SK-N-SH (cell line): ENCODE results near the gene SNTG2. TPM values are rescaled to one million over a fixed set of nuclear protein-coding genes. Genes with fewer than 3 reads are reported as not detected.

ENCODE experiments used
- CTCF ChIA-PET: fragments of 300-600, 350-600 bp; formaldehyde crosslinking; extraction: SDS; loops from one replicate; lab custom pipeline; 2021; lab: Yijun Ruan, JAX
- POLR2A ChIA-PET: fragments of 350-600 bp; sonication (Branson Sonifier 250); formaldehyde crosslinking; extraction: SDS; loops from one replicate; lab custom pipeline; 2020; ENCODE audit warnings: antibody characterized with exemption, inconsistent platforms; lab: Yijun Ruan, JAX
- DNase-seq: peaks from one replicate; pipeline ENCODE4 v3.0.0; 2012
- H2AFZ ChIP-seq: fragments of 200-600 bp; sonication (generic); 2 replicates; pipeline ENCODE4 v1.8.1; 2016; ENCODE audit warnings: antibody characterized with exemption, mild to moderate bottlenecking, low read depth
- H3F3A ChIP-seq: fragments of 200-600 bp; sonication (generic); replicated peaks from 2 replicates; pipeline ENCODE3; 2016; ENCODE audit warnings: antibody characterized with exemption, mild to moderate bottlenecking; ENCODE audit not compliant: insufficient read depth
- H3K27ac ChIP-seq, 2 experiments: fragments of 200-500 bp in 1 of 2; fragments of 200-600 bp in 1 of 2; sonication (Bioruptor generic) in 1 of 2; sonication (generic), shearing (Covaris generic) in 1 of 2; 2 replicates each; pipeline versions ENCODE4 v1.5.1 to v1.6.1; 2014 to 2016; ENCODE audit warnings: low read depth in 2 of 2, inconsistent platforms in 1 of 2, low read length in 1 of 2, mild to moderate bottlenecking in 1 of 2, mixed read lengths in 1 of 2
- H3K27me3 ChIP-seq: fragments of 200-600 bp; sonication (generic), shearing (Covaris generic); 2 replicates; pipeline ENCODE4 v1.6.1; 2016; ENCODE audit warnings: mixed run types; ENCODE audit not compliant: insufficient read depth
- H3K36me3 ChIP-seq, 2 experiments: fragments of 200-500 bp in 1 of 2; fragments of 200-600 bp in 1 of 2; sonication (Bioruptor generic) in 1 of 2; sonication (generic) in 1 of 2; replicated peaks in 1 of 2; 2 replicates each; pipeline versions ENCODE3 to v1.5.1; 2014 to 2016; ENCODE audit warnings: low read length in 1 of 2, mild to moderate bottlenecking in 1 of 2; ENCODE audit not compliant: insufficient read depth in 2 of 2, control insufficient read depth in 1 of 2
- H3K4me1 ChIP-seq, 2 experiments: fragments of 200-500 bp in 1 of 2; fragments of 200-600 bp in 1 of 2; sonication (Bioruptor generic) in 1 of 2; sonication (generic), shearing (Covaris generic) in 1 of 2; 2 replicates each; pipeline versions ENCODE4 v1.5.1 to v1.6.1; 2014 to 2016; ENCODE audit warnings: low read depth in 1 of 2, low read length in 1 of 2, mixed run types in 1 of 2; ENCODE audit not compliant: insufficient read depth in 2 of 2, control insufficient read depth in 1 of 2
- H3K4me2 ChIP-seq: fragments of 200-600 bp; sonication (generic), shearing (Covaris generic); 2 replicates; pipeline ENCODE4 v1.6.1; 2017; ENCODE audit warnings: mixed run types
- H3K4me3 ChIP-seq, 2 experiments: fragments of 200-500 bp in 1 of 2; fragments of 200-600 bp in 1 of 2; sonication (Bioruptor generic) in 1 of 2; sonication (generic), shearing (Covaris generic) in 1 of 2; 2 replicates each; pipeline versions ENCODE4 v1.5.1 to v1.8.1; 2014 to 2016; ENCODE audit warnings: low read depth in 2 of 2, inconsistent platforms in 1 of 2, low read length in 1 of 2, mild to moderate bottlenecking in 1 of 2, mixed read lengths in 1 of 2, moderate library complexity in 1 of 2
- H3K79me2 ChIP-seq: fragments of 200-600 bp; sonication (generic); 2 replicates; pipeline ENCODE4 v1.8.1; 2017; ENCODE audit warnings: mild to moderate bottlenecking; ENCODE audit not compliant: insufficient read depth
- H3K9ac ChIP-seq: fragments of 200-600 bp; sonication (generic); 2 replicates; pipeline ENCODE4 v1.6.1; 2017; ENCODE audit warnings: mixed run types
- H3K9me2 ChIP-seq: fragments of 200-600 bp; sonication (generic); 2 replicates; pipeline ENCODE4 v1.6.1; 2017; ENCODE audit warnings: mixed run types
- H3K9me3 ChIP-seq: fragments of 200-600 bp; sonication (generic); 2 replicates; pipeline ENCODE4 v1.6.1; 2017; ENCODE audit warnings: mixed run types, mild to moderate bottlenecking, moderate library complexity
- H4K20me1 ChIP-seq: fragments of 200-600 bp; sonication (generic); 2 replicates; pipeline ENCODE4 v1.6.1; 2017; ENCODE audit warnings: mild to moderate bottlenecking, mixed run types; ENCODE audit not compliant: insufficient read depth
- EP300 ChIP-seq, 2 experiments: IDR thresholded peaks; 2 replicates each; pipeline versions ENCODE4 v1.4.0 to v1.6.1; 2012; ENCODE audit warnings: borderline replicate concordance in 1 of 2, low read depth in 1 of 2, low read length in 1 of 2
- EZH2phosphoT487 ChIP-seq: fragments of 200-600 bp; sonication (generic); IDR thresholded peaks from 2 replicates; pipeline ENCODE4 v1.6.1; 2017; ENCODE audit warnings: low read depth, mixed run types, mild to moderate bottlenecking, antibody characterized with exemption, moderate library complexity, borderline replicate concordance
- FOXM1 ChIP-seq: IDR thresholded peaks from 2 replicates; pipeline ENCODE4 v1.4.0; 2012; ENCODE audit warnings: low read depth, mild to moderate bottlenecking
- JUND ChIP-seq: IDR thresholded peaks from 2 replicates; pipeline ENCODE4 v1.4.0; 2012
- NFIC ChIP-seq: IDR thresholded peaks from 2 replicates; pipeline ENCODE4 v1.4.0; 2012; ENCODE audit warnings: borderline replicate concordance
- RAD21 ChIP-seq: IDR thresholded peaks from 2 replicates; pipeline ENCODE4 v1.6.1; 2012; ENCODE audit warnings: mild to moderate bottlenecking, low read length
- RCOR1 ChIP-seq: fragments of 150-350 bp; IDR thresholded peaks from 2 replicates; pipeline ENCODE4 v1.6.1; 2017; ENCODE audit warnings: antibody characterized with exemption, low read length
- TAF1 ChIP-seq: IDR thresholded peaks from 2 replicates; pipeline ENCODE4 v1.6.1; 2012; ENCODE audit warnings: low read depth, mild to moderate bottlenecking, low read length, moderate library complexity, borderline replicate concordance
- YY1 ChIP-seq: IDR thresholded peaks from 2 replicates; pipeline ENCODE4 v1.4.0; 2012; ENCODE audit warnings: low read depth, mild to moderate bottlenecking
- WGBS: methylation state at CpG from one replicate; pipeline ENCODE4 v1.1.6; 2017; ENCODE audit warnings: low lambda C conversion rate; 5-methylcytosine and 5-hydroxymethylcytosine counted together
- polyA plus RNA-seq, 3 experiments: library from polyadenylated mRNA; depleted of rRNA; stranded (reverse); fragments of >200 nt; gene quantifications; 2 replicates each; pipeline ENCODE4 v1.2.3, GENCODE V29; 2012
- TF ChIP-seq, protein P1 (sequence below): fragments of 150-350 bp; IDR thresholded peaks from 2 replicates; pipeline ENCODE4 v1.6.1; 2017; ENCODE audit warnings: antibody characterized with exemption, low read length, low read depth, borderline replicate concordance
- TF ChIP-seq, protein P2 (sequence below): IDR thresholded peaks from 2 replicates; pipeline ENCODE4 v1.4.0; 2012; ENCODE audit warnings: low read depth, borderline replicate concordance
- TF ChIP-seq, protein P3 (sequence below): IDR thresholded peaks from 2 replicates; pipeline ENCODE4 v1.6.1; 2012; ENCODE audit warnings: mild to moderate bottlenecking, low read depth, low read length, moderate library complexity
- TF ChIP-seq, protein P4 (sequence below): IDR thresholded peaks from 2 replicates; pipeline ENCODE4 v1.4.0; 2012; ENCODE audit warnings: low read depth
- TF ChIP-seq, protein P5 (sequence below): fragments of 150-350 bp; IDR thresholded peaks from 2 replicates; pipeline ENCODE4 v1.6.1; 2016; ENCODE audit warnings: mild to moderate bottlenecking, low read depth, low read length

Gene SNTG2
- polyA plus RNA-seq, 1 of the 3 experiments (the other 2 are of a cell fraction) = not detected

DNA sequence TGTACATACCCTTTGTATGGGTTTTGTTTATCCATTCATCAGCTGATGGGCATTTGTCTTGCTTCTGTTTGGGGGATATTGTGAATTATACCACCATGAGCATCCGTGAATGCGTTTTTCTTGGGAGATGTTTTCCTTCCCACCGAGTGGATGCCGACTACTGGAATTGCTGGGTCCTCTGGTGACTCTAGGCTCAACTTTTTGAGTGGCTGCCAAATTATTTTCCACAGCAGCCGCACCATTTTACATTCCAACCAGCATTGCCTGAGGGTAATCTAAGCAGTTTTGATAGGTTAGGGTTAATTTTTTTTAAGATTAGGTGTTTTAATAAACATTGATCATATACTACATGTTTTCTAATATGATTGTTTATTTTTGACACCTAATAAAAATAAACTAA, 220.1 kb downstream of the SNTG2 start:
- Histone ChIP-seq H3K27ac (no peak overlapping the region), H4K20me1 (no peaks in the 10 kb centered on the region), H3K27me3 (no peaks in the 10 kb centered on the region), H3K4me3 (no peak overlapping the region), H3K79me2 (no peaks in the 10 kb centered on the region), H3K9me2 (no peaks in the 10 kb centered on the region), H3K9me3 (no peaks in the 10 kb centered on the region), H3K4me1 (no peaks in the 10 kb centered on the region; a peak in 1 of 4 replicates), H3K4me2 (no peak overlapping the region), H3F3A (no peaks in the 10 kb centered on the region), H3K36me3 (no peaks in the 10 kb centered on the region), H3K9ac (no peak overlapping the region), H2AFZ (no peak overlapping the region)
- POLR2A ChIA-PET = no interaction called here
- CTCF ChIA-PET = no interaction called here
- TF ChIP-seq FOXM1 (no peak), YY1 (no peak), NFIC (no peak), EZH2phosphoT487 (no peak), EP300 (IDR thresholded peaks at IDR 0.05; ENCODE audit: borderline replicate concordance in 1 of 2, low read depth in 1 of 2, low read length in 1 of 2) (no peak)
- TF ChIP-seq, protein P1, sequence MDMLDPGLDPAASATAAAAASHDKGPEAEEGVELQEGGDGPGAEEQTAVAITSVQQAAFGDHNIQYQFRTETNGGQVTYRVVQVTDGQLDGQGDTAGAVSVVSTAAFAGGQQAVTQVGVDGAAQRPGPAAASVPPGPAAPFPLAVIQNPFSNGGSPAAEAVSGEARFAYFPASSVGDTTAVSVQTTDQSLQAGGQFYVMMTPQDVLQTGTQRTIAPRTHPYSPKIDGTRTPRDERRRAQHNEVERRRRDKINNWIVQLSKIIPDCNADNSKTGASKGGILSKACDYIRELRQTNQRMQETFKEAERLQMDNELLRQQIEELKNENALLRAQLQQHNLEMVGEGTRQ = no peak
- WGBS = 42% methylated on average over 5 of the region's 5 CpGs
- no peak for DNase-seq

DNA sequence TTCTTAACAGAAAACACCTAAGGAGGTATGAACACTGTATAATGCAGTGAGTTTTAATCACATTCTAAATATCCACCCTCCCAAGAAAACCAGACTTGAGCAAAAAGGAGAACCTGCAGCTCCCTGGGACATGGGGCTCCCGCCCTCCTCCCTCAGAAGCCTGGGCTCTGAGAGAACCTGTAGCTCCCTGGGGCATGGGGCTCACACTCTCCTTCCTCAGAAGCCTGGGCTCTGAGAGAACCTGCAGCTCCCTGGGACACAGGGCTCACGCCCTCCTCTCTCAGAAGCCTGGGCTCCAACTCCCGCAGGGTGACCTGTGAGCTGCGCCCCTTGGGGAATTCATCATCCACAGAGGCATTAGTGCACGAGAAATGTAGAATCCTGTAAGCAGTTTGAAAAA, 222.9 kb downstream of the SNTG2 start:
- POLR2A ChIA-PET = no interaction called here
- WGBS = 11% methylated on average over 5 of the region's 5 CpGs

DNA sequence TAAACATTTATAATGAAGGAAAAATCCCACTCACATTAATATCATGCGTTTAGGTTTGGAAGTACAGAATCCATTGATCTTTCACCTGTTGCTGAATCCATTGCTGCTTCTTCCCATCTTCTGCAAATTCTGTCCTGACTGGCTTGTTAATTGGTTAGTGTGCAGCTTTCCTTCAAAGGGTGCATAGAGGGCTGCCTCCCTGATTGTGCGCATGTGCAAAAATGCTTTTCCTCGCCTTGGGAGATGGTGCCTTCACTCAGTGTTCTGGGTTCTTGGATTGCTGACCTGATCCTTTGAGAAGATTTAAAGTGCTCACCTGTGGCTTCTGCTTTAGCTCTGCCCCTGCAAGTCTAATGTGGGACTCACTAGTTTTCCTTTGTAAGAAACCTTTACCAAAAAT, 231.2 kb downstream of the SNTG2 start:
- ChIA-PET POLR2A (no interaction called here), CTCF (interaction anchor here (1.0 kb wide), 1 partner anchor 130 kb away, joined by 3 read pairs; no protein-coding TSS in a partner anchor)
- 59% methylated on average over 3 of the region's 3 CpGs for WGBS
- TF ChIP-seq RCOR1 = no peak
- TF ChIP-seq TAF1 = no peak
- TF ChIP-seq, protein P2, sequence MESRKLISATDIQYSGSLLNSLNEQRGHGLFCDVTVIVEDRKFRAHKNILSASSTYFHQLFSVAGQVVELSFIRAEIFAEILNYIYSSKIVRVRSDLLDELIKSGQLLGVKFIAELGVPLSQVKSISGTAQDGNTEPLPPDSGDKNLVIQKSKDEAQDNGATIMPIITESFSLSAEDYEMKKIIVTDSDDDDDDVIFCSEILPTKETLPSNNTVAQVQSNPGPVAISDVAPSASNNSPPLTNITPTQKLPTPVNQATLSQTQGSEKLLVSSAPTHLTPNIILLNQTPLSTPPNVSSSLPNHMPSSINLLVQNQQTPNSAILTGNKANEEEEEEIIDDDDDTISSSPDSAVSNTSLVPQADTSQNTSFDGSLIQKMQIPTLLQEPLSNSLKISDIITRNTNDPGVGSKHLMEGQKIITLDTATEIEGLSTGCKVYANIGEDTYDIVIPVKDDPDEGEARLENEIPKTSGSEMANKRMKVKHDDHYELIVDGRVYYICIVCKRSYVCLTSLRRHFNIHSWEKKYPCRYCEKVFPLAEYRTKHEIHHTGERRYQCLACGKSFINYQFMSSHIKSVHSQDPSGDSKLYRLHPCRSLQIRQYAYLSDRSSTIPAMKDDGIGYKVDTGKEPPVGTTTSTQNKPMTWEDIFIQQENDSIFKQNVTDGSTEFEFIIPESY = no peak
- TF ChIP-seq, protein P3, sequence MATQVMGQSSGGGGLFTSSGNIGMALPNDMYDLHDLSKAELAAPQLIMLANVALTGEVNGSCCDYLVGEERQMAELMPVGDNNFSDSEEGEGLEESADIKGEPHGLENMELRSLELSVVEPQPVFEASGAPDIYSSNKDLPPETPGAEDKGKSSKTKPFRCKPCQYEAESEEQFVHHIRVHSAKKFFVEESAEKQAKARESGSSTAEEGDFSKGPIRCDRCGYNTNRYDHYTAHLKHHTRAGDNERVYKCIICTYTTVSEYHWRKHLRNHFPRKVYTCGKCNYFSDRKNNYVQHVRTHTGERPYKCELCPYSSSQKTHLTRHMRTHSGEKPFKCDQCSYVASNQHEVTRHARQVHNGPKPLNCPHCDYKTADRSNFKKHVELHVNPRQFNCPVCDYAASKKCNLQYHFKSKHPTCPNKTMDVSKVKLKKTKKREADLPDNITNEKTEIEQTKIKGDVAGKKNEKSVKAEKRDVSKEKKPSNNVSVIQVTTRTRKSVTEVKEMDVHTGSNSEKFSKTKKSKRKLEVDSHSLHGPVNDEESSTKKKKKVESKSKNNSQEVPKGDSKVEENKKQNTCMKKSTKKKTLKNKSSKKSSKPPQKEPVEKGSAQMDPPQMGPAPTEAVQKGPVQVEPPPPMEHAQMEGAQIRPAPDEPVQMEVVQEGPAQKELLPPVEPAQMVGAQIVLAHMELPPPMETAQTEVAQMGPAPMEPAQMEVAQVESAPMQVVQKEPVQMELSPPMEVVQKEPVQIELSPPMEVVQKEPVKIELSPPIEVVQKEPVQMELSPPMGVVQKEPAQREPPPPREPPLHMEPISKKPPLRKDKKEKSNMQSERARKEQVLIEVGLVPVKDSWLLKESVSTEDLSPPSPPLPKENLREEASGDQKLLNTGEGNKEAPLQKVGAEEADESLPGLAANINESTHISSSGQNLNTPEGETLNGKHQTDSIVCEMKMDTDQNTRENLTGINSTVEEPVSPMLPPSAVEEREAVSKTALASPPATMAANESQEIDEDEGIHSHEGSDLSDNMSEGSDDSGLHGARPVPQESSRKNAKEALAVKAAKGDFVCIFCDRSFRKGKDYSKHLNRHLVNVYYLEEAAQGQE = no peak
- TF ChIP-seq, protein P4, sequence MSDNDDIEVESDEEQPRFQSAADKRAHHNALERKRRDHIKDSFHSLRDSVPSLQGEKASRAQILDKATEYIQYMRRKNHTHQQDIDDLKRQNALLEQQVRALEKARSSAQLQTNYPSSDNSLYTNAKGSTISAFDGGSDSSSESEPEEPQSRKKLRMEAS = no peak
- TF ChIP-seq JUND = no peak
- TF ChIP-seq, protein P5, sequence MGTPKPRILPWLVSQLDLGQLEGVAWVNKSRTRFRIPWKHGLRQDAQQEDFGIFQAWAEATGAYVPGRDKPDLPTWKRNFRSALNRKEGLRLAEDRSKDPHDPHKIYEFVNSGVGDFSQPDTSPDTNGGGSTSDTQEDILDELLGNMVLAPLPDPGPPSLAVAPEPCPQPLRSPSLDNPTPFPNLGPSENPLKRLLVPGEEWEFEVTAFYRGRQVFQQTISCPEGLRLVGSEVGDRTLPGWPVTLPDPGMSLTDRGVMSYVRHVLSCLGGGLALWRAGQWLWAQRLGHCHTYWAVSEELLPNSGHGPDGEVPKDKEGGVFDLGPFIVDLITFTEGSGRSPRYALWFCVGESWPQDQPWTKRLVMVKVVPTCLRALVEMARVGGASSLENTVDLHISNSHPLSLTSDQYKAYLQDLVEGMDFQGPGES = no peak

More for the DNA sequence above, 222.9 kb downstream of the SNTG2 start:
- no peak for DNase-seq
- H2AFZ ChIP-seq = no peak overlapping the region
- H3K4me3 ChIP-seq = no peak overlapping the region; a peak in 1 of 4 replicates
- no peaks in the 10 kb centered on the region for H3K9me2 ChIP-seq
- CTCF ChIA-PET = interaction anchor here (1.3 to 2.4 kb wide), 2 partner anchors 18 to 33 kb away, joined by 3 to 8 read pairs; no protein-coding TSS in a partner anchor
- H3K27me3 ChIP-seq = no peaks in the 10 kb centered on the region
- H3K27ac ChIP-seq = no peak overlapping the region
- H4K20me1 ChIP-seq = no peaks in the 10 kb centered on the region
- no peak overlapping the region for H3K4me2 ChIP-seq
- H3K4me1 ChIP-seq = no peaks in the 10 kb centered on the region; a peak in 1 of 4 replicates
- TF ChIP-seq RAD21 (no peak), RCOR1 (no peak)
- TF ChIP-seq, all 33 proteins: peak for 0
- Histone ChIP-seq H3F3A (no peaks in the 10 kb centered on the region), H3K9ac (no peak overlapping the region), H3K79me2 (no peaks in the 10 kb centered on the region), H3K36me3 (no peaks in the 10 kb centered on the region), H3K9me3 (no peaks in the 10 kb centered on the region)

More for the DNA sequence above, 231.2 kb downstream of the SNTG2 start:
- Histone ChIP-seq H3K36me3 (no peaks in the 10 kb centered on the region), H3K27me3 (no peaks in the 10 kb centered on the region), H3K4me2 (no peak overlapping the region), H3K4me3 (no peak overlapping the region), H3F3A (no peaks in the 10 kb centered on the region), H3K9ac (no peak overlapping the region), H2AFZ (no peak overlapping the region), H3K27ac (no peak overlapping the region), H3K79me2 (no peaks in the 10 kb centered on the region), H3K9me3 (peaks cover 8% of the 10 kb centered on the region; the same call in 1 of the 2 replicates), H4K20me1 (no peaks in the 10 kb centered on the region), H3K4me1 (no peaks in the 10 kb centered on the region), H3K9me2 (no peaks in the 10 kb centered on the region)
- no peak for DNase-seq
